GM12878 (cell line): Measurements from ENCODE around the gene TOX2.

Experiments
- ASH2L ChIP-seq: fragments of 300-600, 200-600 bp; sonication (generic); IDR thresholded peaks from 2 replicates; pipeline ENCODE4 v1.6.1; 2017; ENCODE audit warnings: low read depth, mild to moderate bottlenecking, borderline replicate concordance
- CBFB ChIP-seq: IDR thresholded peaks from 2 replicates; pipeline ENCODE4 v1.6.1; 2016; ENCODE audit warnings: antibody characterized with exemption, low read depth
- POLR2A ChIP-seq: IDR thresholded peaks from 2 replicates; pipeline ENCODE4 v1.6.1; 2011; ENCODE audit warnings: low read depth, mild to moderate bottlenecking, low read length
- POLR2AphosphoS5 ChIP-seq: IDR thresholded peaks from 2 replicates; pipeline ENCODE4 v1.6.1; 2011; ENCODE audit warnings: mild to moderate bottlenecking, low read length, inconsistent platforms
- POU2F2 ChIP-seq: IDR thresholded peaks from 3 replicates; pipeline ENCODE4 v1.6.1; 2011; ENCODE audit warnings: low read depth, mild to moderate bottlenecking, low read length, borderline replicate concordance
- RAD51 ChIP-seq: fragments of 450-650 bp; IDR thresholded peaks from 2 replicates; pipeline ENCODE4 v1.6.1; 2016; ENCODE audit warnings: moderate library complexity, mild to moderate bottlenecking, inconsistent platforms

- TF ChIP-seq POLR2A (no peak), CBFB (no peak), ASH2L (no peak), POU2F2 (no peak), POLR2AphosphoS5 (no peak), RAD51 (no peak)
These were observed 198.4 kb downstream of the TOX2 start for GRCh38 chr20:44112889-44113617.
